GM12874 (cell line): ENCODE results near the gene SET.
A peak's percentile ranks its signal among the peaks of the same experiment; 100 is the strongest.

ENCODE experiments used
- TF ChIP-seq, protein P1 (sequence below): IDR thresholded peaks from 2 replicates; pipeline ENCODE4 v1.5.1; 2011; ENCODE audit warnings: low read depth, mild to moderate bottlenecking, control low read depth, low read length, moderate library complexity; ENCODE audit not compliant: insufficient read depth

The SET gene

DNA sequence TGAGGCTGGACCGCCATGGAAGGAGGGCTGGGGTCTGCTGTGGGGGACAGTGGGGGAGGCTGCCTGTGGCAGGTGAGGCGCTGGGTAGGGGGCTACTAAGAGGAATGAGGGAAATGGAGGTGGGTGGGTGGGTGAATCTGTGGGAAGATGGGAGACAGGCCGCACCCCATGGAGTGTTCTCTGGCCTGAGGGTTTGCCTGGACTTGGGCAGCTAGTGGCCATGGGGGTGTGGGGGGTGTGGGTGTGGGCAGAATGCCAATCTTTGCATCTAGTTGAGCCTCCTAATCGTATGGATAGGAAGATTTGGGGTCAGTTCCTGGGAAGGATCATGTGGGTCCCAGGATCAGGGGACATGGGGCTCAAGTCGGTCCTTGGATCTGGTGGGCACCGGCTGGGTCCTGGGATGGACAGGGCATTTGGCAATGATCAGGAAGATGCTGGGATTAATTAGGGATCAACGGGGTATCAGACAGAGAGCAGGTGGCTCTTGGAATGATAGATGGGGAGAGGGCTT, 34.4 kb downstream of the SET start:
- TF ChIP-seq, protein P1, sequence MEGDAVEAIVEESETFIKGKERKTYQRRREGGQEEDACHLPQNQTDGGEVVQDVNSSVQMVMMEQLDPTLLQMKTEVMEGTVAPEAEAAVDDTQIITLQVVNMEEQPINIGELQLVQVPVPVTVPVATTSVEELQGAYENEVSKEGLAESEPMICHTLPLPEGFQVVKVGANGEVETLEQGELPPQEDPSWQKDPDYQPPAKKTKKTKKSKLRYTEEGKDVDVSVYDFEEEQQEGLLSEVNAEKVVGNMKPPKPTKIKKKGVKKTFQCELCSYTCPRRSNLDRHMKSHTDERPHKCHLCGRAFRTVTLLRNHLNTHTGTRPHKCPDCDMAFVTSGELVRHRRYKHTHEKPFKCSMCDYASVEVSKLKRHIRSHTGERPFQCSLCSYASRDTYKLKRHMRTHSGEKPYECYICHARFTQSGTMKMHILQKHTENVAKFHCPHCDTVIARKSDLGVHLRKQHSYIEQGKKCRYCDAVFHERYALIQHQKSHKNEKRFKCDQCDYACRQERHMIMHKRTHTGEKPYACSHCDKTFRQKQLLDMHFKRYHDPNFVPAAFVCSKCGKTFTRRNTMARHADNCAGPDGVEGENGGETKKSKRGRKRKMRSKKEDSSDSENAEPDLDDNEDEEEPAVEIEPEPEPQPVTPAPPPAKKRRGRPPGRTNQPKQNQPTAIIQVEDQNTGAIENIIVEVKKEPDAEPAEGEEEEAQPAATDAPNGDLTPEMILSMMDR = no peak

DNA sequence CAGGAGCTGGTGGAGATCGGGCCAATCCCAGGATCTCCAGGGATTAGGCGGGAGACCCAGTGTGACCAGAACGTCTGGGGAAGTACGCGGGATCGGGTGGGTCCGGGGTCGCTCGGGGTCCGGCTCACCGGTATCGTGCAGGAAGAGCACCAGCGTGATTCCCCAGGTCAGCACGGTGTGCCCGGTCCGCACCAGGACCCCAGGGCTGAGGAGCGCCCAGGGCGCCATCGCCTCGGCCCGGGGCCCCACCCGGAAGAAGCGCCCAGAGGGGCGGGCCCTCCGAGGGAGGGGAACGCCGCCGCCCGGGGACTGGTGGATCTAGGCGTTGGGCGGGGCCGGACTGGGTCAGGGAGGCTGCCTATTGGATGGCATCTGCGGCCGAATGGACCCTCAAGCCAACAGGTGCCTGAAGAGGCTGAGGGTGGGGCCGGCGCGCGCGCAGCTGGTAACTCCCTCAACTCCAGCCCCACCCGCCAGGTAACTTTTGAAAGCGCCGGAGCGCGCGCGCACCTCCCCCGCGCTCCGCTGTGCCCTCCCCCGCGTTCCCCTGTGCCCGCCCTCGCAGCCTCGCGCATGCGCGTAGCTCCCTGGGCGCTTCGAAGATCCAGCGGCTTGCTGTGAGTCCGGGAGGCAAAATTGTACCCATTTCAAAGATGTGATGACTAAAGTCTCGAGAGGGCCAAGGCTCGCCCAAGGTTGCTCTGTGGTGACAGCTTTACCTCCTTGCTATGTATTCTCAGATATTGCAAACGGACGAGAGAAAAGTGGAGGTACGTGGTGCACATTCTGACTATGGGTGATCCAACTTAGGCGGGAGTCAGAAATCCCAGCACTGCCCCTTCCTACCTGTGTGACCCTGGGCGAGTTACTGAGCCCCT, 35.1 kb downstream of the SET start, which contains the start of gene ZDHHC12:
Gene ZDHHC12, minus strand, starts transcription at position 262 of the 878 bp plus-strand sequence. Its CDS starts 34 bp downstream, at position 228.
- TF ChIP-seq, protein P1 = no peak

DNA sequence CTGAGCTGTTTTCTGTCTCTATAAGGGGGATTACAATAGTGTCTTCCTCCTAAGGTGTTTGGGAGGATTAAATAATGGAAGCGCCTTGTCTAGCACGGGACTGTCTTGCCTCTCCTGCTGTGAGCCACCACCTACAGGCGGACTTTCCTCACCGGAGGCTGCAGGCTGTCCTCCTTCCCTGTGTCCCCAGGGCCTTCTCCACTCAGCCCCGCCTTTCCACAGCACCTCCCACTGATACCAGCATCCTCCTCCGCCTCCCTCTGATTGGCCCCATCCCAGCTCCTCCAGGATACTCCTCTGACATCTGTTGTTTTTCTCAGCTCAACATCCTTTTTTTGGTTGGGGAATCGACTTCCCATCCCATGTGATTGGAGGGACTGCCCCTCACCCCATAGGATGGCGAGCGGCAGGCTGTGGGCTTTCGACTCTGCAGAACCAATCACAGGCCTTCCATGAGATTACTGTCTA, 35.8 kb downstream of the SET start:
- TF ChIP-seq, protein P1 = 0 out of 2 replicates have a peak, but pooled peaks have one; percentile 4

DNA sequence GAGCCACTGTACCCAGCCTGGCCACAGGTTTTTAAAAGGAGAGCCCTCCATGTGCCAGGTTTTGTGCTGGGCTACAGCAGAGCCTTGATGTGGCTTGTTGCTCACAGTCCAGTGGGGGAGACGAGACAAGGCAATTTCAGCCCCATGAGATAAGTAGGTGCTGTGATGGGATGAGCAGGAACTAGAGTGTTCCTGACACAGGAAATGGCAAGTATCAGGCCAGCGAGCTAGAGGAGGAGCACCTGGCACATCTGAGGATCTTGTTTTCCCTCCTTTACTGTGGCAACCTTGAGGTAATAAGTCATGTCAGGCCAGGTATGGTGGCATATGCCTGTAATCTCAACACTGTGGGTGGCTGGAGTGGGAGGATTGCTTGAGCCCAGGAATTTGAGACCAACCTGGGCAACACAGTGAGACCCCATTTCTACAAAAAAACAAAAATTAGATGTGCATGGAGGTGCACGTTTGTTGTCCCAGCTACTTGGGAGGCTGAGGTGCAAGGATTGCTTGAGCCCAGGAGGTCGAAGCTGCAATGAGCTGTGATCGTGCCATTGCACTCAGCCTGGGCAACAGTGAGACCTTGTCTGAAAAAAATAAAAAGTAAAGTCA, 38.7 kb downstream of the SET start:
- TF ChIP-seq, protein P1 = no peak

GRCh38 chr9:128728298-128728697, 39.3 kb downstream of the SET start:
- TF ChIP-seq, protein P1 = no peak

DNA sequence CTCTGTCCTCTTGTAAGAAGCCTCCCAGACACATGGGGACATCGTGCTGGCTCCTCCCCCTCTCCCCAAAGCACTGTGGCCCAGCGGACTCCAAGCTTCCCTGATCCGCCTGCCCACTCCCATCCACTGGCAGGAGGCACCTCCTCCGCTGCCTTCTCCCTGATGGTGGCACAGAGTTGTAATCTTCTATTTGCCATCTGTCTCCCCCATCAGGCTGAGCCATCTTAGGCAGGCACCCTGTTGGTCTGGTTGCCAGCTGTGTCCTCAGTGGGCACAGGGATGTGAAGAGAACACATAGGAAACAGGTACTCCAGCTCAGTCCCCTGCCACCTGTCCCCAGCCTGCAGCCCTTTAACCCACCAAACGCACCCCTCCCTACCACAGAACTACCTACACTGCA, 40.3 kb downstream of the SET start:
- TF ChIP-seq, protein P1 = no peak
